ENCODE measurements around the gene COL15A1. TPM values are rescaled to one million over a fixed set of nuclear protein-coding genes. Genes with fewer than 3 reads are reported as not detected.

COL15A1 gene
- total RNA-seq, 1 experiment from 2014 or later = not detected

DNA sequence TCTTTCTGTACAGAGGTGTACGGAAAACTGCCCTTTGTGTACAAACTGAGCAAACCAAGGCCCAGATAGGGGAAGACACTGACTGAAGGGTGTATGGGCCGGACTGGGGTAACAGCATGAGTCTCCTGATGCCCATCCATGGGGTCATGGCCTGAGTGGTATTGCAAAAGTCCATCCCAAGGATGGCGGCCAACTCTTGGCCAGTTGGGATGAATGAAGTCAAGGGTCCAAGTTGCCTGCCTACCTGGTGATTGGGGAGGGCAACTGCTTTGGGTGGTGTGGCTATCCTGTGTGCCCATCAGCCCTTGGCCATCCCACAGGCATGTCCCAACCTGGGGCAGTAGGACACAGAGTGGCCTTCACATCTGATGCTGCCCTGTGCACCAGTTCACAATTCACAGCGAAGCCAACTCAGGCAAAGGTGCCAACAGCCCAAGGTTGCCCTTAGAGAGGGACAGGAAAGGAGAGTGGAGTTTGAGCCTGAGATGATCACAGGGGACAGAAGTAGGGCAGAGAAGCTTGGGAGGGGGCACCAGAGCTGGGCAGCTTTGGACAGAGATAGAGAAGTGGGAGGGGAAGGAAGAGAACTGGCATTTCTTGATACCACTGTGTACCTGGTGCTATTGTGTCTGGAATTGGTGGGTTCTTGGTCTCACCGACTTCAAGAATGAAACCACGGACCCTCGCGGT lies 46.6 kb downstream of the COL15A1 start:
- Histone ChIP-seq H3K79me1 (ENCODE audit: insufficient read depth, low read depth, low read length, poor library complexity, severe bottlenecking) (no peaks in the 10 kb centered on the region), H3K18ac (ENCODE audit: insufficient read length, low read depth, low read length) (no peak overlapping the region), H2BK20ac (ENCODE audit: low read depth, low read length, poor library complexity, severe bottlenecking) (no peak overlapping the region), H2BK5ac (ENCODE audit: insufficient read length, low read length) (no peak overlapping the region), H4K20me1 (ENCODE audit: control insufficient read depth, insufficient read depth, insufficient read length) (no peaks in the 10 kb centered on the region), H3K23me2 (ENCODE audit: insufficient read length, low read depth, low read length, poor library complexity, severe bottlenecking) (no peaks in the 10 kb centered on the region), H2AK5ac (ENCODE audit: insufficient read length, low read length) (no peak overlapping the region), H4K5ac (ENCODE audit: insufficient read length, low read depth, low read length) (no peak overlapping the region), H3K56ac (ENCODE audit: insufficient read length, low read depth, low read length) (no peak overlapping the region), H2AFZ (ENCODE audit: low read length) (no peak overlapping the region), H4K8ac (replicated peaks; ENCODE audit: insufficient read length, low read depth, low read length) (no peak overlapping the region), H3K4me2 (ENCODE audit: insufficient read depth, insufficient read length, low read length) (no peak overlapping the region), H3K14ac (ENCODE audit: insufficient read depth, low read length) (no peak overlapping the region), H3T11ph (ENCODE audit: low read length) (no peak overlapping the region), H3K9me3 (ENCODE audit: control insufficient read depth, low read depth, low read length) (peaks cover 9% of the 10 kb centered on the region), H3K27me3 (ENCODE audit: insufficient read depth, low read length) (no peaks in the 10 kb centered on the region), H3K9ac (ENCODE audit: extremely low read depth, insufficient read length, low read length) (no peak overlapping the region), H3K4ac (ENCODE audit: low read depth, low read length) (no peak overlapping the region), H2BK15ac (ENCODE audit: low read depth, low read length) (no peak overlapping the region), H3K27ac (ENCODE audit: insufficient read length, low read depth, low read length) (no peak overlapping the region), H2BK120ac (ENCODE audit: low read depth, low read length, poor library complexity, severe bottlenecking) (no peak overlapping the region), H3K23ac (ENCODE audit: insufficient read length, low read depth, low read length) (no peak overlapping the region), H3K79me2 (ENCODE audit: insufficient read depth, low read length) (no peaks in the 10 kb centered on the region), H4K91ac (ENCODE audit: insufficient read length, low read depth, low read length) (no peak overlapping the region), H2BK12ac (ENCODE audit: insufficient read length, low read depth, low read length) (no peak overlapping the region), H3K4me1 (ENCODE audit: insufficient read depth, low read length) (no peaks in the 10 kb centered on the region)
- H3K4me3 Mint-ChIP-seq = no peak overlapping the region
- H3K27ac Mint-ChIP-seq = no peak overlapping the region
- peaks cover 15 to 18% of the 10 kb centered on the region in 2 experiments for H3K4me1 Mint-ChIP-seq
- DNase-seq = peak; percentile 5
- peaks cover 8 to 15% of the 10 kb centered on the region in 2 experiments for H3K9me3 Mint-ChIP-seq
- H3K36me3 Mint-ChIP-seq (ENCODE audit: insufficient read depth in 1 of 3, low read depth in 3 of 3) = peaks cover 0 to 11% (median 6%) of the 10 kb centered on the region in 3 experiments; a peak in 5 of 7 replicates
- no peak for TF ChIP-seq CTCF (conservative IDR thresholded peaks at IDR 0.05)
- WGBS (ENCODE audit: extremely low coverage, insufficient read length, low lambda C conversion rate) = no CpG with 5 or more reads among the region's 8 CpGs
- peaks cover 11% of the 10 kb centered on the region for H3K27me3 Mint-ChIP-seq (ENCODE audit: low read depth)
